HepG2 (cell line): ENCODE measurements around the gene ITCH. TPM values are rescaled to one million over a fixed set of nuclear protein-coding genes. Genes with fewer than 3 reads are reported as not detected.
A peak's percentile ranks its signal among the peaks of the same experiment; 100 is the strongest.

Experiments
- AKAP8 ChIP-seq: sonication (generic); formaldehyde crosslinking; IDR thresholded peaks from 2 replicates; pipeline ENCODE4 v1.5.1; 2020; ENCODE audit warnings: mild to moderate bottlenecking, missing genetic modification reagents
- CREB1 ChIP-seq, 2 experiments: fragments of 450-650 bp in 1 of 2; IDR thresholded peaks; 2 replicates each; pipeline ENCODE4 v1.6.1; 2016 to 2017; ENCODE audit warnings: control low read depth in 1 of 2, mild to moderate bottlenecking in 1 of 2, missing compliant biosample characterization in 1 of 2, missing genetic modification characterization in 1 of 2
- HHEX ChIP-seq: IDR thresholded peaks from 2 replicates; pipeline ENCODE4 v1.6.1; 2016; ENCODE audit warnings: control low read depth
- HNF4A ChIP-seq: sonication (generic); formaldehyde crosslinking; IDR thresholded peaks from 2 replicates; pipeline ENCODE4 v1.4.0; 2020; ENCODE audit warnings: missing genetic modification reagents
- HNRNPLL ChIP-seq: fragments of 200-400 bp; formaldehyde crosslinking; IDR thresholded peaks from 2 replicates; pipeline ENCODE4 v1.6.1; 2017; ENCODE audit warnings: mild to moderate bottlenecking, low read depth, low read length; ENCODE audit not compliant: poor library complexity, severe bottlenecking
- HOMEZ ChIP-seq: IDR thresholded peaks from 2 replicates; pipeline ENCODE4 v1.6.1; 2016; ENCODE audit warnings: low read depth
- ISX ChIP-seq: sonication (generic); formaldehyde crosslinking; conservative IDR thresholded peaks from 2 replicates; pipeline ENCODE4 v1.5.0; 2020; ENCODE audit warnings: missing genetic modification reagents
- MEF2D ChIP-seq: sonication (generic); formaldehyde crosslinking; IDR thresholded peaks from 2 replicates; pipeline ENCODE4 v1.5.1; 2020; ENCODE audit warnings: mild to moderate bottlenecking, missing genetic modification reagents
- PATZ1 ChIP-seq: sonication (generic); formaldehyde crosslinking; IDR thresholded peaks from 2 replicates; pipeline ENCODE4 v1.4.0; 2020; ENCODE audit warnings: missing genetic modification reagents
- RORA ChIP-seq: sonication (generic); formaldehyde crosslinking; IDR thresholded peaks from 2 replicates; pipeline ENCODE4 v1.5.0; 2020; ENCODE audit warnings: mild to moderate bottlenecking, missing genetic modification reagents, moderate library complexity
- SOX6 ChIP-seq, 2 experiments: fragments of 450-650 bp in 1 of 2; sonication (generic) in 1 of 2; formaldehyde crosslinking in 1 of 2; IDR thresholded peaks; 2 replicates each; pipeline versions ENCODE4 v1.4.0 to v1.6.1; 2017 to 2020; ENCODE audit warnings: antibody characterized with exemption in 1 of 2, mild to moderate bottlenecking in 1 of 2, missing genetic modification reagents in 1 of 2
- ZBTB7B ChIP-seq: sonication (generic); formaldehyde crosslinking; IDR thresholded peaks from 2 replicates; pipeline ENCODE4 v1.4.0; 2020; ENCODE audit warnings: missing genetic modification reagents
- ZNF234 ChIP-seq: sonication (generic); formaldehyde crosslinking; conservative IDR thresholded peaks from 2 replicates; pipeline ENCODE4 v1.5.1; 2020; ENCODE audit warnings: mild to moderate bottlenecking, missing genetic modification reagents
- ZNF354B ChIP-seq: sonication (generic); formaldehyde crosslinking; IDR thresholded peaks from 2 replicates; pipeline ENCODE4 v1.8.0; 2022; ENCODE audit warnings: mild to moderate bottlenecking, missing genetic modification reagents
- ZNF605 ChIP-seq: sonication (generic); formaldehyde crosslinking; IDR thresholded peaks from 2 replicates; pipeline ENCODE4 v1.8.0; 2022; ENCODE audit warnings: mild to moderate bottlenecking, missing genetic modification reagents
- ZNF740 ChIP-seq: sonication (generic); formaldehyde crosslinking; IDR thresholded peaks from 2 replicates; pipeline ENCODE4 v1.4.0; 2020; ENCODE audit warnings: missing genetic modification reagents
- polyA plus RNA-seq, 8 experiments: library from polyadenylated mRNA; depleted of rRNA in 3 of 8; stranded (reverse) in 7 of 8; unstranded in 1 of 8; fragments of >200 nt; fragmentation: Illumina TruSeq in 4 of 8; extraction: Trizol in 4 of 8; gene quantifications; 2 replicates each; pipeline versions ENCODE4 v1.2.1 to v1.2.3, GENCODE V29; 2011 to 2016; ENCODE audit warnings: low read depth in 4 of 8, missing spikeins in 1 of 8, mixed read lengths in 1 of 8; ENCODE audit not compliant: insufficient read depth in 1 of 8
- total RNA-seq, 5 experiments: library from RNA; depleted of rRNA; stranded (reverse); fragments of >200 nt; fragmentation: Illumina TruSeq; extraction: Trizol; gene quantifications; 2 replicates each; pipeline ENCODE4 v1.2.3, GENCODE V29; 2016; ENCODE audit warnings: low read depth in 1 of 5
- TF ChIP-seq, protein P1 (sequence below), 2 experiments: fragments of 450-650 bp in 1 of 2; sonication (generic) in 1 of 2; formaldehyde crosslinking; IDR thresholded peaks; 2 replicates each; pipeline versions ENCODE4 v1.5.0 to v1.8.0; 2020 to 2022; ENCODE audit warnings: mild to moderate bottlenecking in 1 of 2, missing genetic modification reagents in 1 of 2
- TF ChIP-seq, protein P2 (sequence below): sonication (generic); formaldehyde crosslinking; IDR thresholded peaks from 2 replicates; pipeline ENCODE4 v1.4.0; 2020; ENCODE audit warnings: mild to moderate bottlenecking, missing genetic modification reagents, borderline replicate concordance

The ITCH gene
- total and polyA plus RNA-seq, 2 of the 13 experiments (the other 11 are each of a cell fraction or from before 2014, with no cell fraction given): 20.5 to 112 TPM

- TF ChIP-seq HHEX (CRISPR knock-in tag): no peak
- TF ChIP-seq SOX6 (IDR thresholded peaks at IDR 0.05): no peak
- peak; percentile 32; the same call in 1 of the 2 replicates for TF ChIP-seq SOX6 (CRISPR knock-in tag; IDR thresholded peaks at IDR 0.05)
- TF ChIP-seq MEF2D (CRISPR knock-in tag): peak; percentile 47; the same call in 1 of the 2 replicates
- peak; percentile 24; the same call in 1 of the 2 replicates for TF ChIP-seq ISX (CRISPR knock-in tag)
- TF ChIP-seq RORA (CRISPR knock-in tag): no peak
- 0 out of 2 replicates have a peak, but pooled peaks have one; percentile 10 for TF ChIP-seq ZNF740 (CRISPR knock-in tag)
- TF ChIP-seq HNRNPLL: peak; percentile 76
- TF ChIP-seq ZNF234: 0 out of 2 replicates have a peak, but pooled peaks have one; percentile 7
- peak; percentile 51; the same call in 1 of the 2 replicates for TF ChIP-seq CREB1 (IDR thresholded peaks at IDR 0.05)
- TF ChIP-seq CREB1 (CRISPR knock-in tag; IDR thresholded peaks at IDR 0.05): no peak
- TF ChIP-seq ZNF605: 0 out of 2 replicates have a peak, but pooled peaks have one; percentile 30
- no peak; the same call in none of the 2 replicates for TF ChIP-seq ZBTB7B
- TF ChIP-seq ZNF354B (CRISPR knock-in tag): peak; percentile 7; the same call in 1 of the 2 replicates
- TF ChIP-seq, protein P1, sequence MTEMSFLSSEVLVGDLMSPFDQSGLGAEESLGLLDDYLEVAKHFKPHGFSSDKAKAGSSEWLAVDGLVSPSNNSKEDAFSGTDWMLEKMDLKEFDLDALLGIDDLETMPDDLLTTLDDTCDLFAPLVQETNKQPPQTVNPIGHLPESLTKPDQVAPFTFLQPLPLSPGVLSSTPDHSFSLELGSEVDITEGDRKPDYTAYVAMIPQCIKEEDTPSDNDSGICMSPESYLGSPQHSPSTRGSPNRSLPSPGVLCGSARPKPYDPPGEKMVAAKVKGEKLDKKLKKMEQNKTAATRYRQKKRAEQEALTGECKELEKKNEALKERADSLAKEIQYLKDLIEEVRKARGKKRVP (CRISPR knock-in tag; IDR thresholded peaks at IDR 0.05): 0 out of 4 replicates have a peak, but pooled peaks of 1 of the 2 experiments have one; percentile 20
- no peak for TF ChIP-seq HNF4A (CRISPR knock-in tag)
- 0 out of 2 replicates have a peak, but pooled peaks have one; percentile 45 for TF ChIP-seq HOMEZ (CRISPR knock-in tag)
- TF ChIP-seq AKAP8 (CRISPR knock-in tag): peak; percentile 53; the same call in 1 of the 2 replicates
- TF ChIP-seq PATZ1 (CRISPR knock-in tag): 0 out of 2 replicates have a peak, but pooled peaks have one; percentile 13
- TF ChIP-seq, protein P2, sequence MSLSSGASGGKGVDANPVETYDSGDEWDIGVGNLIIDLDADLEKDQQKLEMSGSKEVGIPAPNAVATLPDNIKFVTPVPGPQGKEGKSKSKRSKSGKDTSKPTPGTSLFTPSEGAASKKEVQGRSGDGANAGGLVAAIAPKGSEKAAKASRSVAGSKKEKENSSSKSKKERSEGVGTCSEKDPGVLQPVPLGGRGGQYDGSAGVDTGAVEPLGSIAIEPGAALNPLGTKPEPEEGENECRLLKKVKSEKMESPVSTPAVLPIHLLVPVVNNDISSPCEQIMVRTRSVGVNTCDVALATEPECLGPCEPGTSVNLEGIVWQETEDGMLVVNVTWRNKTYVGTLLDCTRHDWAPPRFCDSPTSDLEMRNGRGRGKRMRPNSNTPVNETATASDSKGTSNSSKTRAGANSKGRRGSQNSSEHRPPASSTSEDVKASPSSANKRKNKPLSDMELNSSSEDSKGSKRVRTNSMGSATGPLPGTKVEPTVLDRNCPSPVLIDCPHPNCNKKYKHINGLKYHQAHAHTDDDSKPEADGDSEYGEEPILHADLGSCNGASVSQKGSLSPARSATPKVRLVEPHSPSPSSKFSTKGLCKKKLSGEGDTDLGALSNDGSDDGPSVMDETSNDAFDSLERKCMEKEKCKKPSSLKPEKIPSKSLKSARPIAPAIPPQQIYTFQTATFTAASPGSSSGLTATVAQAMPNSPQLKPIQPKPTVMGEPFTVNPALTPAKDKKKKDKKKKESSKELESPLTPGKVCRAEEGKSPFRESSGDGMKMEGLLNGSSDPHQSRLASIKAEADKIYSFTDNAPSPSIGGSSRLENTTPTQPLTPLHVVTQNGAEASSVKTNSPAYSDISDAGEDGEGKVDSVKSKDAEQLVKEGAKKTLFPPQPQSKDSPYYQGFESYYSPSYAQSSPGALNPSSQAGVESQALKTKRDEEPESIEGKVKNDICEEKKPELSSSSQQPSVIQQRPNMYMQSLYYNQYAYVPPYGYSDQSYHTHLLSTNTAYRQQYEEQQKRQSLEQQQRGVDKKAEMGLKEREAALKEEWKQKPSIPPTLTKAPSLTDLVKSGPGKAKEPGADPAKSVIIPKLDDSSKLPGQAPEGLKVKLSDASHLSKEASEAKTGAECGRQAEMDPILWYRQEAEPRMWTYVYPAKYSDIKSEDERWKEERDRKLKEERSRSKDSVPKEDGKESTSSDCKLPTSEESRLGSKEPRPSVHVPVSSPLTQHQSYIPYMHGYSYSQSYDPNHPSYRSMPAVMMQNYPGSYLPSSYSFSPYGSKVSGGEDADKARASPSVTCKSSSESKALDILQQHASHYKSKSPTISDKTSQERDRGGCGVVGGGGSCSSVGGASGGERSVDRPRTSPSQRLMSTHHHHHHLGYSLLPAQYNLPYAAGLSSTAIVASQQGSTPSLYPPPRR (CRISPR knock-in tag): no peak
Measured at GRCh38 chr20:34363465-34364222, 571 bp downstream of the ITCH start (continued).
